NCI-H82 (cell line): ENCODE measurements around the gene LCT.
"Not testable (repeated sequence)": the region's sequence is repeated elsewhere in the genome, so short reads cannot be mapped to it uniquely, and the experiment has no call there.

Experiments used
- DNase-seq: peaks from one replicate; lab custom pipeline; 2025; lab: John Stamatoyannopoulos, UW

LCT gene

DNA sequence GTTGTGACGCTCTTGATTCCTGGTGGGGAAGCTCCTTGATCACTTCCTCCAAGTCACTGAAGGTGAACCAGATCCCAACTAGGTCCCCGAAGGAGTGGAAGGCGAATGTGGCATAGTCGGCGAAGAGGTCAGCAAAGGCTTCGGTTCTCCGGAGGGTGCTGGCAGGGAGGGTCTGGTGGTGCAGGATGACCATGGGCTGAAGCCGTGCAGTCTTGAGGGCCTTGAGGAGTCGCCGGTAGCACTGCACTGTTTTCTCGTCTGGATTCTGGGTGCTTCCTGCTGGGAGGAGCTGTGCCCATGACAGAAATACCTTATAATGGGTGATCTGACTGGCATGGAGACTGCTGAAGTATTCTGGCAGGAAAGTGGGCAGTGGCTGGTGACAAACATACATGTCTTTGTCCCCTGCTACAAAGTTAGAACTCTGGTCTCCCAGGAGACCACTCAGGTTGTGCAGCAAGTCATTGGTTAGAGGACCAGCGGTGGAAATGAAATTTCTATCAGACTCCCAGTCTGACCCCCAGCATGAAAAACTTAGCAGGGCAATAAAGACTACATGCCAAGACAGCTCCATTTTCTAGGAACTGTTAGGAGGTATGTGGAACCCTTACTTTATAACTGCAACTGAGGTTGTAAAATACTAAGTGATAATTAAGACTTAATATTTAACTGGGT lies at the start of gene LCT:
Gene LCT (minus strand): TSS at position 589 of the 675 bp plus-strand sequence. CDS start 15 bp downstream, at position 574.
- DNase-seq = no peak

DNA sequence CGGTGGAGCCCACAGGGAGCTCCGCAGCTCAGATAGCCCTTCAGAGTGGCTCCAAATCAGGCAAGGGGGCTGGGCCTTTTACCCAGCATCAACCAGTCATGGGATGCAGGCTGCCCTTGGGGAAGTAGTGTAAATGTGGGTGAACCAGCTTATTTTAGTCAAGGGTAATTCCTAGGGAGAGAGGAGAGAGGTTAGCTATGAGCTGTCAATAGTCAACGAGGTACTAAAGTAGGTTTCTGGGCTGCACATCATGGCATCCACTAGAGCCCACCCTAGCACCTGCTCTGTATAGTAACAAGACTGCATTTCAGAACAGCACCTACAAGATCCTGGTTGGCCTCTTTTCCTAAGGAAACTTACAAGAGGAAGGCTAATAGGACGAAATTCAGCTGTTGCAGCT lies 48.7 kb upstream of the LCT start:
- DNase-seq = no peak

DNA sequence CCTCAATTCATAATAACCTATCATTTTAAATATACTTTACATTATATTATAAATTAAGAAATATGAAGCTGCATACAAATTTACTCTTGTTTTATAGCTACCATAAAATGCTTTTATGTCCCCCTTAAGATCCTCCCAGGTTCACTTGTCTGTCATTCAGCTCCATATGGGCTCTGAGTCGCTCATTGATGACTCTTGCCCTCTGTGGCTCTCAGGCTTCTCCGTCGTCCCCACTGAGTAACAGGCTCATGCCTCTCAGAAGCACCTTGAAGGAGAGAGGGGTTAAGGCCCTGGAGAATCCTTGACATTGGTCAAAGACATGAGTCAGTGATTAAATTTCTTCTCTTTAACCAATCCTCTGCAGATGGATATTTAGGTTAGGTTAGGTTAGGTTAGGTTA lies 45.4 kb upstream of the LCT start:
- DNase-seq = peak; percentile 95

DNA sequence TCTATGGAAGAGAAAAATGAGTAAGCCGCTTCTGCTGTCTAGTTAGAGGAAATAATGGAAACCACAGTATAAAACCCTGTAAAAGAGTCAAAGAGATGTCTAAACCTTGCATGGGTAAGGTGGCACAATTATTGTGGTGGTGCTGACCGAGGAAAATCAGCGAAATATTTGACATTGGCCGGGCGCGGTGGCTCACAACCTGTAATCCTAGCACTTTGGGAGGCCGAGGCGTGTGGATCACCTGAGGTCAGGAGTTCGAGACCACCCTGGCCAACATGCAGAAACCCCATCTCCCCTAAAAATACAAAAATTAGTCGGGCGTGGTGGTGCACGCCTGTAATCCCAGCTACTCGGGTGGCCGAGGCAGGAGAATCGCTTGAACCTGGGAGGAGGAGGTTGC lies 39.8 kb upstream of the LCT start:
- DNase-seq = not testable (repeated sequence)

GRCh38 chr2:135876066-135876711 lies 39.2 kb upstream of the LCT start, which contains the start of gene MCM6:
Gene MCM6 (minus strand): TSS chr2:135876443. CDS start chr2:135876365, 78 bp downstream.
- DNase-seq = peak; percentile 100

DNA sequence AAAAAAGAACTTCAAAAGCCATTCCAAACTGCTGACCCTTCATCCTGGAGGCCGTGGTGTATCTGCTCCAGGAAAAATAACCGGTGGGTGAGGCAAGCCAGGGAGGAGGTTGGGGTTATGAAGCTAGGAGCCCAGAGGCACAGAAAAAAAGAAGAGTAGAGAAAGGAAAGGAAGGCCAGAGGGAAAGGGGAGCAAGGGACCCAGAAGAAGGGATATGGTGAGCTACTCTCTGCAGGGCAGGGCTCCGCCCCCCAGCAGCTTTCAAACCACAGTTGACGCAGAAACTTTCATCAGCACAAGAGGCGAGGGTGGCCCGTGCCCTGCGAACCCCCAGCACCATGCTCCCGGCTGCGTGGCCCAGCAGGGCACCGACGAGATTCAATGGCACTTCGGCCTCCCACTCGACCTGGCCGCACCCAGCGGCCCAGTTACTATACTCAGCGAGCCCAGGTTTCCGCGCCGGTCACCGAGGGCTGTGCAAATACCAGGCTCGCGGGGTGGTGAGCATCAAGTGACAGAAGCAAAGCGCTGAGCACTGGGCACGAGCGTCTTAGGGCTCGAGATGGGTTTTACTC lies 38.6 kb upstream of the LCT start:
- peak; percentile 69 for DNase-seq

DNA sequence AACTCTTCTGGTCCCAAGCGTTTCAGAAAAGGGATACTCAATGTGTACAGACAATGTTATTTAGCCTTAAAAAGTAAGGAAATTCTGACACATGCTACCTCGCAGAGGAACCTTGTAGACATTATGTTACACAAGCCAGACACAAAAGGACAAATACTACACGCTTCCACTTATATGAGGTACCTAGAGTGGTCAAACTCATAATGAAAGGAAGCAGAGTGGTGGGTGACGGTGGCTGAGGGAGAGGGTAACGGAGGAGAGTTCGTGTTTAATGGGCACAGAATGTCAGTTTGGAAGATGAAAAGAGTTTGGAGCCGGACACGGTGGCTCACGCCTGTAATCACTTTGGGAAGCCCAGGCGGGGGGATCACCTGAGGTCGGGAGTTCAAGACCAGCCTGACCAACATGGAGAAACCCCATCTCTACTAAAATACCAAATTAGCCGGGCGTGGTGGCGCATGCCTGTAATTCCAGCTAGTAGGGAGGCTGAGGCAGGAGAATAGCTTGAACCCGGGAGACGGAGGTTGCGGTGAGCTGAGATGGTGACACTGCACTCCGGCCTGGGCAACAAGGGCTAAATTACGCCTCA lies 37.9 kb upstream of the LCT start:
- DNase-seq = no peak

DNA sequence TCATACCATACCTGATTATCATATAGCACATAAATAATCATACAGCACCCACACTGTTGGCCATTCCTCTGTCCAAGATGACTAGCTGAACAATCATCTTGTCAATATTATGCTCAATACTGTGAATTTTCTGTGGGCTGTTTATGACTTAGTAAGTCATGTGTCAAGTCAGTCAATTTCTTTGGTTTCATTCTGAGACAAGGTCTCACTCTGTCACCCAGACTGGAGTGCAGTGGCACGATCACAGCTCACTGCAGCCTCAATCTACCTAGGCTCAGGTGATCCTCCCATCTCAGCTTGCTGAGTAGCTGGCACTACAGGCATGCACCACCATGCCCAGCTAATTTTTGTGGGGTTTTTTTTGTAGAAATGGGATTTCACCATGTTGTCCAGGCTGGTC lies 33.6 kb upstream of the LCT start:
- no peak for DNase-seq

DNA sequence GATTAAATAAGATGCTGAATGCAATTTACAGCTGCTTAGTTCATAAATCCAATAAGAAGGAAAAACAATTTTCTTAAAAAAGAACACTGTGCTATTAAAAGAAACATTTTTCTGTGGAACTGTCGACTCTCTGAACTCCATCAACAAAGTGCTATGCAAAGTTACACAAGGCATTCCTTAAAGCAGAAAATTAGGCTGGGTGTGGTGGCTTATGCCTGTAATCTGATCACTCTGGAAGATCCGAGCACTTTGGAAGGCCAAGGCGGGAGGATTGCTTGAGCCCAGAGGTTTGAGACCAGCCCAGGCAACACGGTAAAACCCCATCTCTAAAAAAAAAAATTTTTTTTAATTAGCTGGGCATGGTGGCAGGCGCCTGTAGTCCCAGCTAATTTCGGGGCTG lies 26.2 kb upstream of the LCT start:
- DNase-seq = no peak

DNA sequence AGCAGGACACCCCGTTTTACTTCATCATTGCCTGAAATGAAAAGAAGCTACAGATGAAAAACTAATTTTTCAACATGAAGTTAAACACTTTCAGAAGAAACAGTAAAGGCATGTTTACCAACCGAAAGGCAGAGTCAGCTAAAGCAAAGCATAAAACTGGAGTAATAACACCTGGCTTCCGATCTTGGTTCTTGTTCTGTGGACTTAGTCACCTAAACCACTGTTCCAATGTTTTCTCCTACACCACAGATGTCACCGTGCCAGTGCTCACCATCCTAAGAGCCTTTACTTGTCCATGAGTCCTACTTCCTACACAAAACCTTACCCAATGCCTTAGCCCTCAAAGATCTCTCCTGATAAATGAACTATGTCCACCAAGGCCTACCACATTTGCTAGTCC lies 25.7 kb upstream of the LCT start:
- no peak for DNase-seq

- no peak for DNase-seq
These were observed 16.4 kb upstream of the LCT start for GRCh38 chr2:135853401-135853800.

GRCh38 chr2:135851858-135852257 lies 14.9 kb upstream of the LCT start:
- DNase-seq = no peak

DNA sequence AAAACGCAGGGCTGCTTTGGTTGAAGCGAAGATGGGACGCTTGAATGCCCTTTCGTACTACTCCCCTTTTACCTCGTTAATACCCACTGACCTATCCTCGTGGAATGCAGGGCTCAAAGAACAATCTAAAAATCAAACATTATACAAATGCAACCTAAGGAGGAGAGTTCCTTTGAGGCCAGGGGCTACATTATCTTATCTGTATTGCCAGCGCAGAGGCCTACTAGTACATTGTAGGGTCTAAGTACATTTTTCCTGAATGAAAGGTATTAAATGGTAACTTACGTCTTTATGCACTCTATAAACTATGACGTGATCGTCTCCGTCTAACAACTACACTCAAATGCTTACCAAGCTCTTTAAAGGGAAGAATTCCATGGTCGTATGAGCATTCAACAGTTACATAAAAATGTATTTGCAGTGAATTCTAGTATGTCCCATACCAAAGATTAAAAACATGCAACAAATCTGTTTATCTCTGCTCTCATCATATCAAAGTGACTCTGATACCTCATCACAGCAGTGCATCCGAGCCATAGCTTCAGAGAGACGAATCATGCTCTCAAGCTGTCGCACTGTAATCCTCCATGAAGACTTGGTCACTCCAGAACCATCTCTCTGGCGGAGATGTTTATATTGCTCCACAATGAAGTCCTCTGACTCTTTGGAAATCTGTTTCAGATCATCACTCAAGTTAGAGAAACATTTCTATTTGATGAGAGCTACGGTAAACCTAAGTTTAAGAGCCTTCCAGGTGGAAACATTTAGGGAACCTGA lies 14.1 kb upstream of the LCT start:
- DNase-seq = no peak

GRCh38 chr2:135849087-135849486 lies 12.1 kb upstream of the LCT start:
- no peak for DNase-seq

- no peak for DNase-seq
These were observed 9.0 kb upstream of the LCT start for GRCh38 chr2:135845997-135846396.

- DNase-seq = no peak
These were observed 8.3 kb upstream of the LCT start for GRCh38 chr2:135845257-135845656.

- DNase-seq = no peak
These were observed 7.4 kb upstream of the LCT start for GRCh38 chr2:135844301-135844895.

DNA sequence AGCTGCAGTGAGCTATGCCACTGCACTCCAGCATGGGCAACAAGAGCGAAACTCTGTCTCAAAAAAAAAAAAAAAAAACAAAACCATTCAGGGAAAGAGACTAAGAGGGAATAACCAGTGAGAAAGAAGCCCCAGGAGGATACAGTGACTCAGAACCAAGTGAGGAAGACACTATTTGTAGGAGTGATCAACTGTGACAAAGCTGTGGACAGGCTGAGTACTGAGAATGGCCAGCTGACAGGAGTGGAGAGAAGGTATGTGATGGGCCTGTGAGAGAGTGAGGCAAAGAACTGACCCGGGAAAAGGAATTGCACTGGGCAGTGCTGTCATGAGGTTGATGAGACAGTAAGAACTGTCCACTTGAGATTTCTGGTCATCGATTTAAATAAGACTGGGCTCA lies 6.7 kb upstream of the LCT start:
- DNase-seq = no peak

DNA sequence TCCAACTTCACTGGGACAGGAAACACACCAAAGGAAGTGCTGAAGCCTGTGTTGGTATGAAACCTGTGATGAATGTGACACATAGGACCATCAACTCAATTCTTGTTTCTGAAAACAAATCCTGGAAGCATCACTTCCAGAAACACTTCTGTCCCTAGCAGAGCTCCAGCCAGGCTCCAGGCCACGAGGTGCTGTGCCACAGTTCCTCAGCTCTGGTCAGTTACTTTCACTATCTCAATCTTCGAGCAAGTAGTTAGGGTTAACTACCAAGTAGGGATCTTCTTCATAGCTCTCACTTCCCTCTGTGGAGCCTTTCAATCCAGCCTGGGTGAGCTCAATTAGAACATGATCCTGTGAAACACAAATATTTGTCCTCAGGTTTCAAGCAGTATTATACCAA lies 3.6 kb upstream of the LCT start:
- DNase-seq = no peak

DNA sequence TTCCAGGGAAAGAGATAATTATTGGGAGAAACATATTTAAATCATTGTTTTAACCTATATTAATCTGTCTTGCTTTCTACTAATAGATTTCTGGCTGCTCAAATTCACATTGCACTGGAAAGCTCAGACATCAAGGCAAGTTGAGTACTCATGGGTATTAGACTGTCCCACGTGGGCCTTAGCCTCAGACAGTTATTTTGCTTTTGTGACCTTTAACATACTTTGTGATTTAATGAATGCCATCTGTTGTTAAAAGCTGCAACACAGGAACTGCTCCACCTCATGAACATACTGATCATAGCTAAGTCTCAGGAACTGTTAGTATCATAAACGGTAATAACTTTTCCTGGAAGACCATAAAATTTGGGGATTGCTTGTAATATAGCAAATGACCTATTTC lies 2.7 kb upstream of the LCT start:
- DNase-seq = peak; percentile 80

DNA sequence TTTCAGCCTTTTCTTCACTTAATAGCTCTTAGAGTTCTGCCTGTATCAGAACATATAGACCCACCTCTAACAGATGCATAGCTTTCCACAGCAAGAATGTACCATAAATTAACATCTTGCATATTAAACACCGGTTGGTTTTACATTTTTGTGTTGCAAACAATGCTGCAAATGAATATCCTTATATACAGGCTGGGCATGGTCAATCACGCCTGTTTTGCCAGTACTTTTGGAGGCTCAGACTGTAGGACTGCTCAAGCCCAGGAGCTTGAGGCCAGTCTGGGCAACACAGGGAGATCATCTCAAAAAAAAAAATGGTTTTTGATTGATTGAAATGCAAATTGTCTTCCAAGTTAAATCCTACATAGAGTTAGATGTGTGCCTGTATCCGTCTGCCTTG lies 1.5 kb upstream of the LCT start:
- no peak for DNase-seq

DNA sequence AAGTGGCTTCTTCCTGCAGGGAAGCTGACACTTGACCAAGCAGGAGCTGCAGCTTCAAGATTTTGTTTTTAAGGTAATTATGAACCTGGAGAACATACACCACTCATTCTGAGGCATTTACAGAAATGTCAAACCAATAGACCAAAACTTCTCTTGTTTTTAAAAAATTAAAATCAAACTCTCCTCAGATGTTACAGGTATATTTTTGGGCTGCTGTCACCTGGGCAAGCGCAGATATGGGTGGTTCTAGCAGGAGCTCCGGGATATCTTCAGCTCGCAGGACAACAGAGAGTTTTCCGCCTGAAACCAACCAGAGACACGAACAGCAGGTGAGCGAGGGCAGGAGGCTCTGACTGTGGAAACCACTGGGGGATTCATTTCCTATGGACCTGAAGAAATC lies 4.1 kb downstream of the LCT start:
- no peak for DNase-seq
